OCI-M2 (cell line): Measurements from ENCODE around the gene LRRC15.

Experiments
- DNase-seq: peaks from one replicate; lab custom pipeline; 2025; ENCODE audit not compliant: unreplicated experiment; lab: John Stamatoyannopoulos, UW

The LRRC15 gene

DNA sequence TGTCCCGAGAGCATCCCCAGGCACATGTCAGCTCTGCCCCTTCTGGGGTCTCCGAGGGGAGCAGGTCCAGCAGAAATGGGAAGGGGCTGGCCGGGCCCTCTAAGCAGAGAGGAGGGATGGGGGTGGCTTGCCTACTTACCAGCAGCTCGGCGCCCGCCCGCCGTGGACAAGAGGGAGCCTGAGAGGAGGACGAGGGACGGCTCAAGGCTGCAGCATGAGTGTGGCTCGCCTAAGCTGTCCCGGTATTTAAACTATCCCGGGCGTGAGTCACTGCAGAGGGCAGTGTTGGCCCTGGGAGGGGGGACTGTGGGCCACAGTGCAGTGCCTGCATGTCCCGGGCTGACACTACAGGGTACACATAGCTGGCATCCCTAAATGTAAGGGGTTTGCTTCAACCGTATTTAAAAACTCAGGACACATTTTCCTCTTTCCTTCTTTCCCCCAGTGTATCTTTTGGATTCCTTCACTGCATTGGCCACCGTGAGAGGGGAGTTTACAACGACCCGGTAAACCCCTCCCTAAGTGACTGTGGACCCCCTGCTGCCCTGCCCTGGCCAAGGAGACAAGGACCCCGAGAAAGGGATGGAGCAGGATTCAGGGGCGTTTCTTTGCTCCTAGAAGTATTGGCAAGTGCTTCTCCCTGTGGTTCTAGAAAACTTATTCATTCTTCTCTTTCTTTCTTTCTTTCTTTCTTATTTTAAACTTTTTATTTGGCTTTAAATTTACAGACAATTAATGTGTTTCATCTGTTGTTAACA lies at the start of gene LRRC15:
Gene LRRC15 (minus strand): TSS at position 222 of the 758 bp plus-strand sequence. CDS start 8,700 bp downstream, outside the sequence.
- no peak for DNase-seq

DNA sequence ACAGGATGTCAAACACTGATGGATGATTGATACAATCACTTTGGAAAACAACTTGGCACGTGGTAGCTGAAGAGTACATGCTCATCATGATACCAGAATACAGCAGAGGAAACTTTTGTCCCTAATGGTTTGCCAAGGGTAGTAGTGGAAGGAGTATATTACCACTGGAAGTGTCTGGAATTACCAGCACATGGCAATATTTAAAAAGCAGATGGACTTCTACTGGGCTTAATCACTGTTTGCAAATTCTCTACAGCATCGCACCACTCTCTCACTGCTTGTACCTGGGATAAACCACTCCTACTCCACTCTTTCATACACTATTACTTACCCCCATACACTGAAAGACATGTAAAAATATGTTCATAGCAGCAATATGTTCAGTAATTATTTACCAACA lies 49.1 kb upstream of the LRRC15 start:
- DNase-seq, result no peak

DNA sequence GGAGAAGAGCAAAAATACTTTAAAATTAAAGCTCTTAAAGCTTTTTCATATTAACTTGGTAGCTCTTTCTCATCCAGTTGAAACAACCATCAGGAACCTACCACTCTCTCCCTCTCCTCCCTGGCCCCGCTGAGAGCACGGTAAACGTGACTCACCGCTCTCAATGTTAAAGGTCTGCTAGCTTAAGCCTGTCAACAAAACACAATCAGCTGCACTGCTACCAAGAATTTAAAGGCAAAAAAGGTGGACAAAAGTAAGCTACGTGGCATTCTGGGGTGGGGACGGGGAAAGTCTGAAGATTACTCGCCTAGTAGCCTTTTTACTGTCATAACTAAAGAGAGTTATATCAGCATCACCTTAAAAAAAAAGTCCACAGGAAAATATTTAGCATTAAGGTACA lies 37.9 kb upstream of the LRRC15 start:
- no peak for DNase-seq

DNA sequence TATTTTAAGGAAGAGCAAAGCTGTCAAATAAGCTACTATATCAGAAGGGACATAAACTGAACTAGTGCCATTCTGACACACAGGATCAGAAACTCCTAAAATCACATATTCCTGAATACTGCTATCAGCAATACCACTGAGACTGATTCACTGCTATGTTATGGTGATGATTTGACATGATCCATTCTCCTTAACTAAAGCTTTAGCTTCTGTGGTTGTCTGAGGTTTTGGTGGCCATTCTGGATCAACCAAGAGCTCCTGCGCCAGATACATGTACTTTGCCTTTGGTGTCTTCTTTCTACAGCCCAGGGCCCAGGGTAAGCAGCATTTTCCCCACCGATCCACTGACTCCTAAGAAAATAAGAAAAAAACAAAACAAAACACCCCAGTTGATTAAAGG lies 36.2 kb upstream of the LRRC15 start:
- no peak for DNase-seq

DNA sequence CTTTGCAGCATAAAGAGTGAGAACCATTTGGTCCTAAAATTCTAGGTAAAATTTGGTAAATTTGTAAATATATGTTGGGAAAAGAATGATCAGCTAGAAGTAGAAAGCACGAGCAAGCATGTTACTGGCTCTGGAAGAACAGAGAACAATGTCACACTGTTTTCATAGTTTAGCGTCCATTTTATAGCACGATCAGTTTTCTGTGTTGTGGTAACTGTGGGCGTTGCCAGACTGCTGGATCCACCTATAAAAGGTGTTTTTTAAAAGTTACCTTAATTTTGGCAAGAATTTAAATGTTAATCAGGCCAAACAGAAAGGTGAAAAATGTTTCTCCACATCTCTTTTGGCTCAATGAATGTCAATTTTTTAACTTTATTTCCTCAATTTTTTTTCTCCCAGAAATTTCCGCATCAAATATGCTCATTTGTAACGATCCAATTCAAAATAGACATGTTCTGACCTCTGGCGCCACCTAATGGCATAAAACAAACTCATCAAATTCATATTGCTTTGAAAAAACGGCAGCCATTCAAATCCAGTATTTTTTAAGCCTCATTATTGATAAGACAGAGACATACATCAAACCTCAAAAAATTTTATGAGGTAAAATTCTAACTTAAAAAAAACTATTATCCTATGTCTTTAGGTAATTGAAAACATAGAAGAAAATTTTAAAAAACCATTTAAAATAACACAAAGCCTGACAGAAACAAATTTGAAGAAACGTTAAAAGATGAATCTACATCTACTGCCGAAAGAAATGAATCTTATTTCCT lies 35.0 kb upstream of the LRRC15 start:
- no peak for DNase-seq

DNA sequence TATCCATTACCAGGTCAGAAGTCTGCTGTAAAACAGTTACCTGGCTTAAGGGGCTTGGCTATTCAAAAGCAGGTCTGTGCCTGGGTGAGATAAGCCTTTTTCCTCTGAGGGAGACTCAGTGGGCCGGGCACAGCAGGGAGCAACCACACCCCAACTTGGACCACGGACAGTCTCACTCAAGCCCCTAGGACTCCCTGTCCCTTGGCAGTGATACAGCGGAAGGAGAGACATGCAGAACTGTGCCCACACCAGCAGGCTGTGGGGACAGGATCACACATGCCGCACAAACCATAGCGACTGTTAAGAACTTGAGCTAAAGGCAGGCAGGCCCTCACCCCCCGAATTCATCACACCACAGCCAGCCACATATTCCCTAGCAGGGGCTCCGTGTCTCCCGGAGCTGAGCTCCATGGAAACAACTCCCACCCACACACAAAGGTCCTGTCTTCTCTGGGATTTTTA lies 32.4 kb upstream of the LRRC15 start:
- no peak for DNase-seq

DNA sequence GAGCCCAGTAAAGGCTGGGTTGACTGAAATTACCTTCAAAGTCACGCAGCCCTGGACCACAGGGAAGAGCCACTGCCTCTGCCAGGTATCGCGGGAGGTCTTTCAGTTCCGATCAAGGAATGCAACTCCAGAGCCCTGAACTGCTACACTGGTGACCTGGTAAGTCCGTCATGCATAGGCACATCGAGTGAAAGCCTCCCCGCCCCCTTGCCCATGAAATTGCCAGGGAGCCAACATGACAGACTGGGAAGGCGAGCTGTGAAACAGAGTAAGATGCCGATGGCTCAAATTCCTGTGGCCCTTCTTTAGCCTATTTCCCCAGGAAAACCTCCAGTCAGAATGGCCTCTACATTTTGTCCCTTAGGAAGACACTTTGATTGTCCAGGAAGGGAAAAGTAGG lies 31.8 kb upstream of the LRRC15 start:
- DNase-seq, result no peak

DNA sequence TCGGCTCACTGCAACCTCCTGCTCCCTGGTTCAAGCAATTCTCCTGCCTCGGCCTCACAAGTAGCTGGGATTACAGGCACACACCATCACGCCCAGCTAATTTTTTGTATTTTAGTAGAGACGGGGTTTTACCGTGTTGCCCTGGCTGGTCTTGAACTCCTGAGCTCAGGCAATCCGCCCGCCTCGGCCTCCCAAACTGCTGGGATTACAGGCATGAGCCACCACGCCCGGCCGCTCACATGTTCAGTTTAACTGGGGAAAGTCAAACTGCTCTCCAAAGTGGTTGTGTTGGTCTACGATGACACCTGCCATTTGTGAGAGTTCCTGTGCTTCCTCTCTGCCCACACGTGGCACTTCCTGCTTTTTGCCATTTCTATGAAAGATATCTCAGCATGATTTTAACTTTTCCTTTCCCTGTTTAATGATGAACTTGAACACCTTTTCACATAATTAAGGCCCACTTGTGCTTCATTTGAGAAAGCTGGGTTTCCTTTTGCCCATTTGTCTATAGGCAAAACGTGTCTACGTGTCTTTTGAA lies 30.4 kb upstream of the LRRC15 start:
- no peak for DNase-seq

DNA sequence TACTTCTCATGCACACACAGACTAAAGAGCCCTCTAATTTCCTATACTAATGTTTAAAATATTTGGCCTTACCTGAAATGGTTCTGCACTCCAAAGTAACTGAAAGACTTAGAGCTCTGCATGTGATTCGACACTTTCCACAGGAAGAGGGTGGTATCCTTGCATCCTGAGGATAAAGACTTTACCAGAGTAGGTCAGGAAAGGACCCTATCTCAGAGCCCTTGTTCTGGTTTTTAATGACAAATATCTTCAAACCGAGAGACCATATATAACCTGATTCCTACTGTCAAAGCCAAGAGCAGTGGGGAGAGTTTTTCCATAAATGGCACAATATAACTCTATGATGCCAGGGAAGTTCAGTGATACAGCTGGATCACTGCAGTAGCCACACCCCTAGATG lies 29.6 kb upstream of the LRRC15 start, which contains the start of gene GP5:
Gene GP5 (minus strand): TSS at position 101 of the 400 bp plus-strand sequence. CDS start 984 bp downstream, outside the sequence.
- DNase-seq, result no peak

DNA sequence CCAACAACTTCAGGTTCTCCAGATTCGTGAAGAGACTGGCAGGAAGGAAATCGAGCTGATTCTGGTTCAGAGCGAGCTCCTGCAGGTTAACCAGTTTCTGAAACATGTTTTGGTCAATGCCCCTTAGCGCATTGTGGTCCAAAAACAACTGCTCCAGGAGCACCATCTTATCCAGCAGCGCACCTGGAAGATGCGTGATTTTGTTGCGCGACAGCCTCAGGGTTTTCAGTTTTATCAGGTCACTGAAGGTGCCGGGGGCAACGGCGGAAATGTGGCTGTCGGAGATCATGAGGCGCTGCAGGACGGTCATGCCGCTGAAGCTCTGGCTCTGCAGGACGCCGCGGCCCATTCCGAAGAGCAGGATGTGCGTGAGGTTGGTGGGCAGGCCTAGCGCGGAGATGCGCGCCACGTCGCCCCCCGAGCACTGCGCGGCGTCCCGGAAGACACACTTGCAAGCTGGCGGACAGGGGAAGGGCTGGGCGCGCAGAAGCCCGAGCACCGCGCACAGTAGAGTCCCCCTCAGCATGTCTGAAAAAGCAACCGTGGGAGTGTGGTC lies 28.3 kb upstream of the LRRC15 start:
- DNase-seq, result no peak

DNA sequence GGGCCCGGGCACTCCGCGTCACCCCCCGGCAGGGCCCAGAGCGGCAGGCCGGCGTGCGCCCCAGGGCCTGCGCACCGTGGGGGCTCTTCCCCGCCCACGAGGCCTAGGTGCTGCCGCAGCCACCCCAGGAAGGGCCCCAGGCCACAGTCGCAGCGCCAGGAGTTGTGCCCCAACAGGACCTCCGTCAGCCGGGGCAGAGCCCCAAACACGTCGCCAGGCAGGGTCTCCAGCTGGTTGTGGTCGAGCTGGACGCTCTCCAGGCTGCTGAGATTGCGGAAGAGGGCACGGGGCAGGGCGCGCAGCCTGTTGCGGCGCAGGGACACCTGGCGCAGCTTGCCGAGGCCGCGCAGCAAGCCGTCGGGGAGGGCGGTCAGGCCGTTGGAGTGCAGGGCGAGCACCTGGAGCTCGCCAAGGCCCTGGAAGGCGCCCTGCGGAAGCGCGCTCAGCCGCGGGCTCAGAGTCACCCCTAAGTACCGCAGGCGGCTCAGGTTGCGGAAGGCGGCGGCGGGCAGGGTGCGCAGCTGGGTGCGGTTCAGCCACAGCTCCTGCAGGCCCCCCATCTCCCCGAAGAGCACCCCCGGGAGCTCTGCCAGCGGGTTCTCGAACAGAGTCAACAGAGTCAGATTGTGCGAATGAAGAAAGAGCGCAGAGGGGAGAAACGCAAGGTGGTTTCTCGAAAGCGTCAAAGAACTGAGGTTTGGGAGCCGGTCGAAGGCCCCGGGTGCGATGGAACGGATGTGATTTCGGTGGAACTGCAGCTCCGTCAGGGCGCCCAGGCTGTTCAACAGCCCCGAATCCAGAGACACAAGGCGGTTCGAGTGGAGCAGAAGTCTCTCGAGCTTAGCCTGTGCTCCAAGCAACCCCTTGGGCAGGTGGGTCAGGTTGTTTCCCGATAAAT lies 27.6 kb upstream of the LRRC15 start:
- no peak for DNase-seq

DNA sequence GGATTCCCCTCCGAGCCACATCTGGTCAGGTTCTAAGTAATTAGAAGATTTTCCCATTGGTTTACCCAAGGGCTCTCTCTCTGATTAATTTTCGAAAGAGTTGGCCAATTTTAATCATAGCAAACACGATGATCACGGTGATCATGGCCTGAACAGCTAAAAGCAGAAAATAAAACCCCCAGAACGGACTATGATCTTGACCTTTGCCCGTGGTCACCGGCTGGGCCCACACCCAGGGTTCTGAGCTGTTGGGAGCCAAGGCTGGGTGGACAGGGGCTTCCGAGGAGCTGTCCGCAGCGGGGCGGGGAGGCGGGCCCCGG lies 27.0 kb upstream of the LRRC15 start:
- no peak for DNase-seq

DNA sequence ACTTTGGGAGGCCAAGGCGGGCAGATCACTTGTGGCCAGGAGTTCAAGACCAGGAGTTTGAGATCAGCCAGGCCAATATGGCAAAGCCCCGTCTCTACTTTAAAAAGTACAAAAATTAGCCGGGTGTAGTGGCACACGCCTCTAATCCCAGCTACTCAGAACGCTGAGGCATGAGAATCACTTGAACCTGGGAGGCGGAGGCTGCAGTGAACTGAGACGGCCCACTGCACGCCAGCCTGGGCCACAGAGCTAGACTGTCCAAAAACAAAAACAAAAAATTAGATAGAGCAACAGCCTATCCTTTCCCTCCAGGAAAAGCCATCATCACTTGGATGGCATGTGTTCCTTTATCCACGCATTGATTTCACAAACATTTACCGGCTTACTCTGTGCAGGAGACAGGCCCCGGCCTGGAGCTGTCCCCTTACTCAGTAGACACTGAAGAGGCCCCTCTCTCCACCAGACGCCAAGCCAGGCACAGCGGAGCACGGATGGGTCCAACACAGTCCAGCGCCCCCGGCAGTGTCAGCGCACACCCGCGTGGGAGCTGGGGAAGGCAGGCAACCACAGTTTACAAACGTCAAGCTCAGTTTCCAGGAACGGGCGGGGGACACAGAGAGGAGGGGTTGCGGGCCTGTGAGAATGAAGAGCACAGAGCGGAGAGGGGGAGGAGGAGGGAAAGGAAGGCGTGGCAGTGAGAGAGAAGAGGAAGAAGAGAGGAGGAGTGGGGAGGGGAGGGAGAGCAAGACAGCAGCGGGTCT lies 26.4 kb upstream of the LRRC15 start:
- DNase-seq, result peak; percentile 22

DNA sequence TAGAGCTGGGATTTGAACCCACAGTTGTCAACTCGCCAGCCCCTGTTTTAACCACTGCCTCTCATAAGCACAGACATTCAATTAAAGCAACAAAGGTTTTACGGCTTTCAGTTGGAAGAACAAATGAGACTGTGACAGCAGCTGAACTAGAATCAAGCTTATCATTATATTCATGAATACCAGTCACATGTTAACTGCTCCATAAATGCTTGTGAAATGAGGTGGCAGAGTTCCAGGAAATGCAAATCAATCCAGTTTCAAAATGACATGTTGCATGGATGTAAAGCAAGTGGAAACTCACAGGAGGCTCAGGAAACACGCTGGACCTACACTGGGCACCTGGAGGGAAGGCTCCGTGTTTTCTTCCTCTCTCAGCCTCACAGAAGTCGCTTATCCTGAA lies 25.7 kb upstream of the LRRC15 start:
- no peak for DNase-seq

DNA sequence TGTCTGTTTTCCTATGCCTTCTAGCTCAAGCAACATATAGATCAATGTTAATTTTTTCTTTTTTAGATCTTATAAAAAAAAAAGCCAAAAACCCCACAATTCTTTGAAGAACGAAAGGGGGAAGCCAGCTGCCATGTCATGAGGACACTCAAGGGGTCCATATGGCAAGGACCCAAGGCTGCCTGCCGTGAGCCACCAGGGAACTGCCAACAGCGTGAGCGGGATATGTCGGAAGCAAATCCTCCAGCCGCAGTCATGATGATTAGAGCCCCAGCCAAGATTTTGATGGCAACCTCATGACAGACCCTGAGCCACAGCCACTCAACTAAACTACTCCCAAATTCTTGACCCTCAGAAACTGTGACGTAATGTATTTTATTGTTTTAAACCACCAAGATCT lies 23.0 kb upstream of the LRRC15 start:
- DNase-seq, result no peak

DNA sequence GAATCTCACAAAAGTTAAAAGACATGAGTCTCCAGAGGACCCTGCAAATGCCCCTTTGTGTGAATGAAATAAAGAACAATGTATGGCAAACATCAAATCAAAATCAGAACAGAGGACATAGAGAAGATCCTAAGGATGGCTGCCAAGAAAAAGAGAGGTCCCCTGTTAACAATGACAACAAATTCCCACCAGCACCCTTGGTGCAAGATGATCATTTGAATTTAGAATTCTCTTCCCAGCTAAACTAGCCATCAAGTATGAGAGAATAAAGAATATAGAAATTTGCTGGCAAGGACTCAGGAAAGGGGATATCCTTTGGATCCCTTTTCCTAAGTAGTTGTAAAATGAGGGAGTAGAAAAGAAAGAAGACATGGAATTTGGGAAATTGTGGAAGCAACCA lies 21.3 kb upstream of the LRRC15 start:
- no peak for DNase-seq

DNA sequence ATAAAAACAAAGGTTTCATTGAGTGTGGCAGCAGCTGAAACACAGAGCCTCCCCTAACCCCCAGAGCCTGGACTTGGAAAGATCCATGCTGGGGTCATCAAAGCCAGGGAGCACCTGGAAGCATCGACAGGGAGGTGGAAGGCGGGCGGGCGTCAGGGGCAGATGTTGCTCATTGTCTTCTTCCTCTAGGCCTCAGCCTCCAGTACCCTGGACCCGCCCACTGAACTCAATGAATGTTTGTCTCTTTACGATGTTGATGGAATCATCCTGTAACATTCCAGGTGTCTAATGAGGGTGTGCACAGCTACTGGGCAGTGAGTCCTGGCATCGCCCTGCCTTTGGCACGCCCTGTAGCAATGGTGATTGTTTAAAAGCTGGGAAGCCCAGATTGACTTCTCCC lies 19.7 kb upstream of the LRRC15 start:
- no peak for DNase-seq

DNA sequence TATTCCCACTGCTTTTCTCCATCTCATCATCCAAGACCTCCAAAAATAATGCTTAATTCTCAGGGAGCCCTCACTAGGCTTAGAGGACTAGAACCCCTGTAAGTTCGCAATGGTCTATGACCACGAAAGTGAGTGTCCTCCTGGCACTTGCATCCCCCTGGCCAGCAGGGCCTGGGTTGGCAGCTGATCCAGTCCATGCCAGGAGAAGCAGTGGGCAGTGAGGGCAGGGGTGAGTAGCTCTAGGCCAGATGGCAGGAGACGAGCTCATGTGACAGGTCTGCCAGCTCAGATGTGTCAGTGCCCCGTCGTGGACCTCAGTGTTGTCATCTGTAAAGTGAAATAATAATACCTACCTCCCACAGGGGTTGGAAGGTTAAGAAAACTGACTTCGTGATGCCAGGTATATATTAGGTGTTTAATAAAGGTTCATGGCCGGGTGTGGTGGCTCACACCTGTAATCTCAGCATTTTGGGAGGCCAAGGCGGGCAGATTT lies 18.4 kb upstream of the LRRC15 start:
- DNase-seq, result no peak

DNA sequence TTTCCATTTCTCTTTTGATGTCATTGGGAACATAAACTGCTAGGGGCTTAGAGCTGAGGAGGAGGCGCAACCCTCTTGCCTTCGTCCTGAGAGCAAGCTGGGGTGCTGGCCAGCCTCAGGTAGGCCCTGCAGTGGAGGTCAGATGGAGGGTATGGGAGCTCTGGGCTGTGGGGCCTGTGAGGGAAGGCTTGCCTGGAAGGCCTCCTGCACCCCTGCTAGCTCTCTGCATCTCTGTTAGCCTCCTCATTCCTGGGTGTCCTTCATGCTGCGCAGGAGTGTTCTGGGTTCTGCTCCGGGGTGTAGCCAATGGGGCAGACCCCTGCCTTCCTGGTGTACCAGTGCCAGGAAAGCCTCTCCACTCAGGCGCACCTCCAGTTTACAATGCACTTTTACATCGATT lies 17.7 kb upstream of the LRRC15 start:
- no peak for DNase-seq

DNA sequence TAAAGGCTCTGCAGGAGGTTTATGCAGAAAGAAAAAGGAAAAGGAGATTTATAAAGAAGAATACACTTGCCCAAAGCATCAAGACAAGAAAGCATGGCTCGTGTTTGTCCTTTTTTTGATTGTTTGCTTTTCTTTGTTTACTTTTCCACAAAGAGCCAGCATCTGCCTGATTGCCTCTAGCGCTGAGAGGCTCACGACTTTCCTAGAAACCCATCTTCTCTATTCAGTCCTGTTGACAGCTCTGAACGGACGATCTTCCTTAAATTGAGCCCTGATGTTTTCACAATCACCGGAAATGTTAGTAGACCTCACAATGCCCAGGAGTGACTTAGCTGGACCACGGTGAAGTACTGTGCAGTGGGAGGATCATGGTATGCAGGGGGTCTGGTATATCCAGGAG lies 17.1 kb upstream of the LRRC15 start:
- no peak for DNase-seq
